HepG2 (cell line): ENCODE data around the gene CYB561. TPM values are rescaled to one million over a fixed set of nuclear protein-coding genes. Genes with fewer than 3 reads are reported as not detected.

ENCODE experiments used
- EZH2 ChIP-seq: conservative IDR thresholded peaks from 2 replicates; pipeline ENCODE4 v1.6.1; 2012; ENCODE audit warnings: mild to moderate bottlenecking, low read depth, low read length, moderate library complexity
- FOXJ3 ChIP-seq: sonication (generic); formaldehyde crosslinking; IDR thresholded peaks from 2 replicates; pipeline ENCODE4 v1.4.0; 2020; ENCODE audit warnings: missing genetic modification reagents, mild to moderate bottlenecking, borderline replicate concordance
- KAT7 ChIP-seq: IDR thresholded peaks from 2 replicates; pipeline ENCODE4 v1.6.1; 2018; ENCODE audit warnings: borderline replicate concordance, missing compliant biosample characterization
- KLF11 ChIP-seq: IDR thresholded peaks from 2 replicates; pipeline ENCODE4 v1.6.1; 2016; ENCODE audit warnings: missing compliant biosample characterization
- KMT2B ChIP-seq: IDR thresholded peaks from 2 replicates; pipeline ENCODE4 v1.6.1; 2016; ENCODE audit warnings: missing genetic modification reagents, missing compliant biosample characterization
- MED8 ChIP-seq: sonication (generic); formaldehyde crosslinking; IDR thresholded peaks from 2 replicates; pipeline ENCODE4 v1.8.1; 2023; ENCODE audit warnings: mild to moderate bottlenecking, missing genetic modification reagents; ENCODE audit not compliant: insufficient replicate concordance
- MIER2 ChIP-seq: IDR thresholded peaks from 2 replicates; pipeline ENCODE4 v1.6.1; 2016; ENCODE audit warnings: missing biosample characterization, missing genetic modification reagents
- MTF1 ChIP-seq: sonication (generic); formaldehyde crosslinking; IDR thresholded peaks from 2 replicates; pipeline ENCODE4 v1.5.0; 2020; ENCODE audit warnings: missing genetic modification reagents
- MXD4 ChIP-seq: IDR thresholded peaks from 2 replicates; pipeline ENCODE4 v1.6.1; 2016; ENCODE audit warnings: mild to moderate bottlenecking, missing biosample characterization, missing genetic modification reagents
- NR2C2 ChIP-seq: sonication (generic); formaldehyde crosslinking; IDR thresholded peaks from 2 replicates; pipeline ENCODE4 v1.4.0; 2020; ENCODE audit warnings: missing genetic modification reagents, mild to moderate bottlenecking, moderate library complexity, borderline replicate concordance
- RAD21 ChIP-seq: fragments of 450-650 bp; formaldehyde crosslinking; IDR thresholded peaks from 2 replicates; pipeline ENCODE4 v1.5.0; 2020; ENCODE audit warnings: mild to moderate bottlenecking
- SMAD3 ChIP-seq: sonication (generic); formaldehyde crosslinking; IDR thresholded peaks from 2 replicates; pipeline ENCODE4 v1.4.0; 2020; ENCODE audit warnings: missing genetic modification reagents
- TBX3 ChIP-seq: fragments of 450-650 bp; IDR thresholded peaks from 2 replicates; pipeline ENCODE4 v1.6.1; 2017; ENCODE audit warnings: antibody characterized with exemption, mild to moderate bottlenecking, inconsistent platforms, borderline replicate concordance
- XRCC5 ChIP-seq: fragments of 200-400 bp; formaldehyde crosslinking; optimal IDR thresholded peaks from 2 replicates; pipeline ENCODE3; 2017; ENCODE audit warnings: mild to moderate bottlenecking, low read length
- ZFP41 ChIP-seq: sonication (generic); formaldehyde crosslinking; IDR thresholded peaks from 2 replicates; pipeline ENCODE4 v1.4.0; 2020; ENCODE audit warnings: mild to moderate bottlenecking, missing genetic modification reagents, borderline replicate concordance
- ZFX ChIP-seq: sonication (generic); formaldehyde crosslinking; IDR thresholded peaks from 2 replicates; pipeline ENCODE4 v1.4.0; 2020; ENCODE audit warnings: mild to moderate bottlenecking, low read depth, missing genetic modification reagents, moderate library complexity
- ZNF20 ChIP-seq: sonication (generic); formaldehyde crosslinking; IDR thresholded peaks from 2 replicates; pipeline ENCODE4 v1.4.0; 2020; ENCODE audit warnings: mild to moderate bottlenecking, moderate library complexity, missing genetic modification reagents
- ZNF205 ChIP-seq: IDR thresholded peaks from 2 replicates; pipeline ENCODE4 v1.6.1; 2018; ENCODE audit warnings: missing biosample characterization, missing genetic modification reagents
- ZNF296 ChIP-seq: sonication (generic); formaldehyde crosslinking; conservative IDR thresholded peaks from 2 replicates; pipeline ENCODE4 v1.5.0; 2020; ENCODE audit warnings: mild to moderate bottlenecking, missing genetic modification reagents
- ZNF546 ChIP-seq: sonication (generic); formaldehyde crosslinking; conservative IDR thresholded peaks from 2 replicates; pipeline ENCODE4 v1.8.1; 2023; ENCODE audit warnings: mild to moderate bottlenecking, missing genetic modification reagents
- ZNF605 ChIP-seq: sonication (generic); formaldehyde crosslinking; IDR thresholded peaks from 2 replicates; pipeline ENCODE4 v1.8.0; 2022; ENCODE audit warnings: mild to moderate bottlenecking, missing genetic modification reagents
- ZNF678 ChIP-seq: sonication (generic); formaldehyde crosslinking; IDR thresholded peaks from 2 replicates; pipeline ENCODE4 v1.4.0; 2020; ENCODE audit warnings: mild to moderate bottlenecking, missing genetic modification reagents
- ZNF75D ChIP-seq: sonication (generic); formaldehyde crosslinking; IDR thresholded peaks from 2 replicates; pipeline ENCODE4 v1.8.1; 2023; ENCODE audit warnings: missing genetic modification reagents, mild to moderate bottlenecking, borderline replicate concordance
- polyA plus RNA-seq, 8 experiments: library from polyadenylated mRNA; depleted of rRNA in 3 of 8; stranded (reverse) in 7 of 8; unstranded in 1 of 8; fragments of >200 nt; fragmentation: Illumina TruSeq in 4 of 8; extraction: Trizol in 4 of 8; gene quantifications; 2 replicates each; pipeline versions ENCODE4 v1.2.1 to v1.2.3, GENCODE V29; 2011 to 2016; ENCODE audit warnings: low read depth in 4 of 8, missing spikeins in 1 of 8, mixed read lengths in 1 of 8; ENCODE audit not compliant: insufficient read depth in 1 of 8
- total RNA-seq, 5 experiments: library from RNA; depleted of rRNA; stranded (reverse); fragments of >200 nt; fragmentation: Illumina TruSeq; extraction: Trizol; gene quantifications; 2 replicates each; pipeline ENCODE4 v1.2.3, GENCODE V29; 2016; ENCODE audit warnings: low read depth in 1 of 5
- TF ChIP-seq, protein P1 (sequence below): sonication (generic); formaldehyde crosslinking; IDR thresholded peaks from 2 replicates; pipeline ENCODE4 v1.8.0; 2022; ENCODE audit warnings: missing genetic modification reagents, mild to moderate bottlenecking, inconsistent platforms, borderline replicate concordance
- TF ChIP-seq, protein P2 (sequence below): sonication (generic); formaldehyde crosslinking; IDR thresholded peaks from 2 replicates; pipeline ENCODE4 v1.4.0; 2020; ENCODE audit warnings: missing genetic modification reagents
- TF ChIP-seq, protein P3 (sequence below): sonication (generic); formaldehyde crosslinking; IDR thresholded peaks from 2 replicates; pipeline ENCODE4 v1.4.0; 2020; ENCODE audit warnings: missing genetic modification reagents
- TF ChIP-seq, protein P4 (sequence below): sonication (generic); formaldehyde crosslinking; IDR thresholded peaks from 2 replicates; pipeline ENCODE4 v1.4.0; 2020; ENCODE audit warnings: mild to moderate bottlenecking, missing genetic modification reagents

Gene CYB561
- total and polyA plus RNA-seq, 2 of the 13 experiments (the other 11 are each of a cell fraction or from before 2014, with no cell fraction given) = 1.5 to 6.7 TPM

DNA sequence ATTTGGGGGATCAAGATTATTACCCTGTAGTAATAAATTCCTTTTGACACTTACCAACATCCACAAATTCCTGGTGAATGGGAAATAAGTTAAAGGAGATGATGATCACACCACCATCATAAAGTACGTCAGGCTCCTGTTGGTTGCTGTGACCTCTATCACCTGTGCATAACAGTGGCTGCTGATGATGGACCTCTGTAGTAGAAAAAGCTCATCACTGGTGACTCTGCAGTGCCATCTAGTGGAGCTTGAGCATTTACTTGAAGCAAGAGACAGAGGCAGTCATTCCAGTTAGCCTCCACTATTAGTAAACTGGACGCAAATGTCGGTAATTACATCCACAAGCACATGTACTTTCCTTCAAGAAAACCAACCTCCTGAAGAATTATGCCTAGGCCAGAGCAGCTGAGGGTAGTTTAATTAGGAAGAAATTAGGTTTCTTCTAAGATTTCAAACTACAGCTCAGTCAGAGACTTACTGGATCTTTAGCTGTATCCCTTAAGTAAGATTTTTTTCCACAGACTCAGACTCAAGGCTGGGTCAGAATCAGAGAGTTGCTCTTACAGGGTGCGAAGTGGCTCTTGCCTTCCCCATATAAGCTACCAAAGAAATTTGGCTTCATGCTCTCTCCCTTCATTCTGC, 39.3 kb downstream of the CYB561 start (continued):
- TF ChIP-seq, protein P1, sequence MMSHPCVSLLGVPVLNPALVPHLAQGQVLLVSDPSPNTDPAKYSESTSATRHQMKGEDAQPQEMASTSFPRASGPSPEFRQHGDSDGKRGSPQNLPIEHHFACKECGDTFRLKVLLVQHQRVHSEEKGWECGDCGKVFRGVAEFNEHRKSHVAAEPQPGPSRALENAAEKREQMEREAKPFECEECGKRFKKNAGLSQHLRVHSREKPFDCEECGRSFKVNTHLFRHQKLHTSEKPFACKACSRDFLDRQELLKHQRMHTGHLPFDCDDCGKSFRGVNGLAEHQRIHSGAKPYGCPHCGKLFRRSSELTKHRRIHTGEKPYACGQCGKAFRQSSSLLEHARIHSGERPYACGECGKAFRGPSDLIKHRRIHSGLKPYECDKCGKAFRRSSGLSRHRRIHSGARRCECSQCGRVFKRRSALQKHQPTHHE (CRISPR knock-in tag) = no peak
- TF ChIP-seq, protein P2, sequence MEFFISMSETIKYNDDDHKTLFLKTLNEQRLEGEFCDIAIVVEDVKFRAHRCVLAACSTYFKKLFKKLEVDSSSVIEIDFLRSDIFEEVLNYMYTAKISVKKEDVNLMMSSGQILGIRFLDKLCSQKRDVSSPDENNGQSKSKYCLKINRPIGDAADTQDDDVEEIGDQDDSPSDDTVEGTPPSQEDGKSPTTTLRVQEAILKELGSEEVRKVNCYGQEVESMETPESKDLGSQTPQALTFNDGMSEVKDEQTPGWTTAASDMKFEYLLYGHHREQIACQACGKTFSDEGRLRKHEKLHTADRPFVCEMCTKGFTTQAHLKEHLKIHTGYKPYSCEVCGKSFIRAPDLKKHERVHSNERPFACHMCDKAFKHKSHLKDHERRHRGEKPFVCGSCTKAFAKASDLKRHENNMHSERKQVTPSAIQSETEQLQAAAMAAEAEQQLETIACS = no peak
- no peak for TF ChIP-seq KMT2B (CRISPR knock-in tag)
- no peak for TF ChIP-seq MTF1
- TF ChIP-seq ZNF75D (CRISPR knock-in tag) = no peak
- no peak for TF ChIP-seq MED8 (CRISPR knock-in tag)
- no peak for TF ChIP-seq TBX3
- TF ChIP-seq ZNF605 (CRISPR knock-in tag) = no peak
- TF ChIP-seq ZNF20 (CRISPR knock-in tag) = no peak
- TF ChIP-seq MXD4 = no peak
- TF ChIP-seq KAT7 (CRISPR knock-in tag) = no peak
- no peak for TF ChIP-seq ZNF678
- peak; percentile 82 for TF ChIP-seq RAD21 (CRISPR knock-in tag)
- no peak for TF ChIP-seq ZNF296 (CRISPR knock-in tag)
- no peak for TF ChIP-seq ZNF546
- no peak for TF ChIP-seq NR2C2 (CRISPR knock-in tag)
- peak; percentile 61 for TF ChIP-seq MIER2
- TF ChIP-seq, protein P3, sequence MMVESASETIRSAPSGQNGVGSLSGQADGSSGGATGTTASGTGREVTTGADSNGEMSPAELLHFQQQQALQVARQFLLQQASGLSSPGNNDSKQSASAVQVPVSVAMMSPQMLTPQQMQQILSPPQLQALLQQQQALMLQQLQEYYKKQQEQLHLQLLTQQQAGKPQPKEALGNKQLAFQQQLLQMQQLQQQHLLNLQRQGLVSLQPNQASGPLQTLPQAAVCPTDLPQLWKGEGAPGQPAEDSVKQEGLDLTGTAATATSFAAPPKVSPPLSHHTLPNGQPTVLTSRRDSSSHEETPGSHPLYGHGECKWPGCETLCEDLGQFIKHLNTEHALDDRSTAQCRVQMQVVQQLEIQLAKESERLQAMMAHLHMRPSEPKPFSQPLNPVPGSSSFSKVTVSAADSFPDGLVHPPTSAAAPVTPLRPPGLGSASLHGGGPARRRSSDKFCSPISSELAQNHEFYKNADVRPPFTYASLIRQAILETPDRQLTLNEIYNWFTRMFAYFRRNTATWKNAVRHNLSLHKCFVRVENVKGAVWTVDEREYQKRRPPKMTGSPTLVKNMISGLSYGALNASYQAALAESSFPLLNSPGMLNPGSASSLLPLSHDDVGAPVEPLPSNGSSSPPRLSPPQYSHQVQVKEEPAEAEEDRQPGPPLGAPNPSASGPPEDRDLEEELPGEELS (CRISPR knock-in tag) = no peak
- no peak for TF ChIP-seq ZFX
- no peak for TF ChIP-seq EZH2
- TF ChIP-seq, protein P4, sequence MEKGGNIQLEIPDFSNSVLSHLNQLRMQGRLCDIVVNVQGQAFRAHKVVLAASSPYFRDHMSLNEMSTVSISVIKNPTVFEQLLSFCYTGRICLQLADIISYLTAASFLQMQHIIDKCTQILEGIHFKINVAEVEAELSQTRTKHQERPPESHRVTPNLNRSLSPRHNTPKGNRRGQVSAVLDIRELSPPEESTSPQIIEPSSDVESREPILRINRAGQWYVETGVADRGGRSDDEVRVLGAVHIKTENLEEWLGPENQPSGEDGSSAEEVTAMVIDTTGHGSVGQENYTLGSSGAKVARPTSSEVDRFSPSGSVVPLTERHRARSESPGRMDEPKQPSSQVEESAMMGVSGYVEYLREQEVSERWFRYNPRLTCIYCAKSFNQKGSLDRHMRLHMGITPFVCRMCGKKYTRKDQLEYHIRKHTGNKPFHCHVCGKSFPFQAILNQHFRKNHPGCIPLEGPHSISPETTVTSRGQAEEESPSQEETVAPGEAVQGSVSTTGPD (CRISPR knock-in tag) = no peak
- TF ChIP-seq ZNF205 (CRISPR knock-in tag) = 0 out of 2 replicates have a peak, but pooled peaks have one; percentile 43
- TF ChIP-seq KLF11 (CRISPR knock-in tag) = 0 out of 2 replicates have a peak, but pooled peaks have one; percentile 35
- TF ChIP-seq FOXJ3 (CRISPR knock-in tag) = no peak
- no peak for TF ChIP-seq ZFP41 (CRISPR knock-in tag)
- TF ChIP-seq SMAD3 (CRISPR knock-in tag) = peak; percentile 59; the same call in 1 of the 2 replicates
- peak; percentile 45 for TF ChIP-seq XRCC5
